Bronchial epithelial cell (primary cell): ENCODE results near the gene KCNC1. TPM values are rescaled to one million over a fixed set of nuclear protein-coding genes. Genes with fewer than 3 reads are reported as not detected.
A peak's percentile ranks its signal among the peaks of the same experiment; 100 is the strongest.

Experiments
- DNase-seq: peaks from one replicate; pipeline ENCODE4 v3.0.0-alpha.2; 2010; ENCODE audit warnings: low read depth
- FAIRE-seq: peaks from 2 replicates; lab custom pipeline; 2011; peaks lifted over from hg19 to GRCh38; lab: Jason Lieb, UNC
- H3K27me3 ChIP-seq: 2 replicates; pipeline ENCODE4 v1.5.1; 2011; ENCODE audit warnings: low read length; ENCODE audit not compliant: control insufficient read depth, insufficient read depth
- H3K36me3 ChIP-seq: 2 replicates; pipeline ENCODE4 v1.5.1; 2011; ENCODE audit warnings: low read length; ENCODE audit not compliant: control insufficient read depth, insufficient read depth
- H3K4me3 ChIP-seq: 2 replicates; pipeline ENCODE4 v1.5.1; 2011; ENCODE audit warnings: mild to moderate bottlenecking, low read depth, low read length, control low read depth
- total RNA-seq: library from RNA; depleted of rRNA; stranded (reverse); fragments of >200 nt; gene quantifications from 2 replicates; pipeline ENCODE4 v1.2.1, GENCODE V29; 2014
- TF ChIP-seq, protein P1 (sequence below): IDR thresholded peaks from 2 replicates; pipeline ENCODE4 v1.5.1; 2011; ENCODE audit warnings: mild to moderate bottlenecking, moderate library complexity, low read length, control low read depth, inconsistent platforms; ENCODE audit not compliant: insufficient read depth, severe bottlenecking

The KCNC1 gene
- total RNA-seq, 1 donor from 2014 or later: not detected

DNA sequence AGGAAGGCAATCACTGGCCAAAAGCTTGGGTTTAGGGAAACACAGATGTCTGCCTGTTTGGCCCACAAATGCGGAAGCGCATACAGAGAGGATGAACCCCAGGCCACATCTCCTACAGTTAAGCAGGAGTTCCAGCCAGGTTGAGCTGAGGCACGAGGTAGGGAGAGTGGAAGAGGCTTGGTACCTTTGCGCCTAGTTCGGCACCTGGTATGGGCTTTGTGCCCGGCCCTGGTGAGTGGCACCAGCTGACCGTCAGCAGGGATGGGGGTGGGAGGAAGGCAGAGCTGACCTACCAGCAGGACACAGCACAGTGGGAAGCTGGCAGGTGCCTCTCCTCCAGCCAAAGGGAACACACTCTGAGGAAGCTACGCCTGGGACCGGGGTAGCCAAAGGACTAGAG is 57.6 kb downstream of the KCNC1 start:
- H3K27me3 ChIP-seq: no peaks in the 10 kb centered on the region
- TF ChIP-seq, protein P1, sequence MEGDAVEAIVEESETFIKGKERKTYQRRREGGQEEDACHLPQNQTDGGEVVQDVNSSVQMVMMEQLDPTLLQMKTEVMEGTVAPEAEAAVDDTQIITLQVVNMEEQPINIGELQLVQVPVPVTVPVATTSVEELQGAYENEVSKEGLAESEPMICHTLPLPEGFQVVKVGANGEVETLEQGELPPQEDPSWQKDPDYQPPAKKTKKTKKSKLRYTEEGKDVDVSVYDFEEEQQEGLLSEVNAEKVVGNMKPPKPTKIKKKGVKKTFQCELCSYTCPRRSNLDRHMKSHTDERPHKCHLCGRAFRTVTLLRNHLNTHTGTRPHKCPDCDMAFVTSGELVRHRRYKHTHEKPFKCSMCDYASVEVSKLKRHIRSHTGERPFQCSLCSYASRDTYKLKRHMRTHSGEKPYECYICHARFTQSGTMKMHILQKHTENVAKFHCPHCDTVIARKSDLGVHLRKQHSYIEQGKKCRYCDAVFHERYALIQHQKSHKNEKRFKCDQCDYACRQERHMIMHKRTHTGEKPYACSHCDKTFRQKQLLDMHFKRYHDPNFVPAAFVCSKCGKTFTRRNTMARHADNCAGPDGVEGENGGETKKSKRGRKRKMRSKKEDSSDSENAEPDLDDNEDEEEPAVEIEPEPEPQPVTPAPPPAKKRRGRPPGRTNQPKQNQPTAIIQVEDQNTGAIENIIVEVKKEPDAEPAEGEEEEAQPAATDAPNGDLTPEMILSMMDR: no peak
- no peak for FAIRE-seq

DNA sequence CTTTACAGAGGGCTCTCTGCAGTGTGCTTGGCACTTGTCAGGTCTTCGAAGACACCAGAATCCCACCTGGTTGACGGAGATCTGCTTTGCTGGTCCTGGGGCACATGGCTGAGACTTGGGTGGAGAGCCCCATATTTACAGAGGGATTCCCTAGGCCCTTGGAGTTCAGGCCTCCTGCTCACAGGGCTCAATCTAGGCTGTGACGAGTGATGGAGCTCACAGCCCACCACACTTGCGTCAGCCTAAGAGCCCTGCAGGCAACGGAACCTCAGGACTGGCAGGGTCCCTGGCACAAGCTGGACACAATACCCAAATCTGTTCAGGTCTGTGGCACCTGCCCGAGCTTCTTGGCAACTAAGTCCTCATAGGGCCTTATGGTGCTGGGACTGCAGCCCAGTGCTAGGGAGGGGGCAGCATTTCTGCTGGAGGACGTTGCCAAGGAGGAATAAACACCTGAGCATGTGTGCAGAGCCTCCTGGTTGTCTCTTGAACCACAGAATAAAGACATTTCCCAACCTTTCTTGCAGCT is 59.1 kb downstream of the KCNC1 start:
- H3K27me3 ChIP-seq: no peaks in the 10 kb centered on the region
- FAIRE-seq (no peak), DNase-seq (no peak)
- H3K36me3 ChIP-seq: no peaks in the 10 kb centered on the region
- TF ChIP-seq, protein P1: no peak
- no peak overlapping the region for H3K4me3 ChIP-seq

More for the DNA sequence above, 57.6 kb downstream of the KCNC1 start:
- H3K4me3 ChIP-seq: no peak overlapping the region
- no peaks in the 10 kb centered on the region for H3K36me3 ChIP-seq
- DNase-seq: no peak

DNA sequence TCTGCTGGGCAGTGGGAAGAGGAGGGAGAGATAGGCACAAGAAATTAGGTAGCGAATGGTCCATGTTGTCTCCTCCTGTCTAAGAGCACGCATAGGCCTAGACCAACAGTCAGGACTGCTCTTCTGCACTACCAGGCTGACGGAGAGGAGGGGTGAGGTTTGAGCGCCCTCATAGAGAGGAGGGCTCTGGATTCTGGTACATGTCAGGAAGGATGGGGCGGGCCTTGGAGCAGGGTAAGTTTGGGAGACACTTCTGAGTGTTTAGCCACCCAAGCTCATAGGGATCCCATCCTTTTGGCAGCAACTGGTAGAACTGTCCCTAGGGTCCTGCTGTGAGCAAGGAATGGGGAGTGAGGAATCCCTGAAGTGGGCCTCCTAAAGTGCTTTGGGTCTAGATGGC is 60.4 kb downstream of the KCNC1 start:
- no peak for DNase-seq
- Histone ChIP-seq H3K27me3 (no peaks in the 10 kb centered on the region), H3K4me3 (no peak overlapping the region), H3K36me3 (no peaks in the 10 kb centered on the region)
- FAIRE-seq: peak; percentile 55
- TF ChIP-seq, protein P1: no peak

DNA sequence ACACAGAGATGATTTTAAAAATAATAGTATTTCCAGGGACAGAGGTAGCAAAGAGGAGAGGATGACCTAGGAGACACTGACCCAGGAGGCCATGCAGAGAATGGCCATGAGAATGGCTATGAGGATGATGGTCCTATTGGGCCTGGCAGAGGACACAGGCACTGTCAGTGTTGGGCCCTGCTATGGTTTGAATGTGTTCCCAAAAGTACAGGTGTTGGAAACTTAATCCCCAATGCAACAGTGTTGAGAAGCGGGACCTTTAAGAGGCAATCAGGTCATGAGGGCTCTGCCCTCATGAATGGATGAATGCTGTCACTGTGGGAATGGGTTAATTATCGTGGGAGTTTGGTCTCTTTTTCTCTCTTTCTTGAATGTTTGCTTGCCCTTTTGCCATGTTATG is 61.6 kb downstream of the KCNC1 start:
- no peaks in the 10 kb centered on the region for H3K27me3 ChIP-seq
- no peak overlapping the region for H3K4me3 ChIP-seq
- TF ChIP-seq, protein P1: no peak
- FAIRE-seq: no peak
- no peak for DNase-seq
- no peaks in the 10 kb centered on the region for H3K36me3 ChIP-seq

DNA sequence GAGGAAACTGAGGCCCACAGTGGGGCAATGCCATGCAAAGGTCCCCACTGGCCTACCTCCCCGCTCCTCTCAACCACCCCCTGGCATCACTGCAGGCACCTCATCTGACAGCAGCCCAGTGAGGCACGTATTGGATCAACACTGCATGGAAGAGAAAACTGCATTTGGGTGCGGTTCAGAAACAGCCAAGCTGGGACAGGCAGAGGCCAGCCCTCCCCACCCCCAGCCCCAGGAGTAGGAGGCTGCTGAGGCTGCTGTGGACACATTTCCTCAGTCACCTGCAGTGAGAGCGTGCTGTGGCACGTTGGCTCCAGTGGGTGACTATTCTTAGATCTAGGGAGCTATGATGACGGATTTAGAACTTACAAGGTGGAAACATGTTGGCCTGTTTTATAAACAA is 63.7 kb downstream of the KCNC1 start:
- peak; percentile 88 for FAIRE-seq
- TF ChIP-seq, protein P1: no peak
- DNase-seq: peak; percentile 98

DNA sequence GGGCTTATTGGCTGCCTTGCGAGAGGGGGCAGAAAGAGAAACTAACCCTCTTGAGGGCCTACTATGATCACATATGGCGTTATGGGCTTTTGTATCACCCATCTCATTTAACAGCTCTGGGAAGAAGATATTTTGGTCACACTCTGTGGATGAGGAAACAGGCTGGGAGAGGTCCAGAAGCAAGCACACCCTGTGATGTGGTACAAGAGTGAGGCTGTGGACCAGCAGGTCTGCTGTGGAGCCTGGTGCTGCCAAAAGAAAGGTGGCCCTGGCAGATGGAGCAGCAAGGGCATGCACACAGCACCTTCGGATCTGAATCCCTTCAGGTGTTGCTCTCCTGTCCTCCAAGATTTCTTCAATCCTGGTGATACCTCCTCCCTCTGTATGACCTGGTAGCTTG is 64.1 kb downstream of the KCNC1 start:
- Histone ChIP-seq H3K27me3 (no peaks in the 10 kb centered on the region), H3K36me3 (no peaks in the 10 kb centered on the region), H3K4me3 (no peak overlapping the region)
- DNase-seq (no peak), FAIRE-seq (peak; percentile 43)
- TF ChIP-seq, protein P1: no peak

More for the DNA sequence above, 63.7 kb downstream of the KCNC1 start:
- no peaks in the 10 kb centered on the region for H3K36me3 ChIP-seq
- no peaks in the 10 kb centered on the region for H3K27me3 ChIP-seq
- H3K4me3 ChIP-seq: no peak overlapping the region
